Heart right ventricle (tissue), 16 donors: ENCODE measurements around the gene PLPP4. TPM values are rescaled to one million over a fixed set of nuclear protein-coding genes. Genes with fewer than 3 reads are reported as not detected.

ENCODE experiments used
- ATAC-seq, 8 donors: fragments of 200-7000 bp; cut with Tn5 transposase; one replicate each; pipeline ENCODE4 v1.9.1; 2020; ENCODE audit warnings: mild to moderate bottlenecking in 8 of 8, moderate library complexity in 8 of 8, moderate number of reproducible peaks in 1 of 8
- DNase-seq, 2 donors: peaks; one replicate each; pipeline ENCODE4 v3.0.0-alpha.2; 2020
- H3K27ac ChIP-seq, 10 donors: fragments of 200-600 bp; sonication (generic) in 2 of 10; one replicate each; pipeline versions ENCODE4 v1.5.0 to v1.8.0; 2020 to 2022; ENCODE audit warnings: mild to moderate bottlenecking in 3 of 10
- H3K27me3 ChIP-seq, 7 donors: fragments of 200-600 bp; one replicate each; pipeline ENCODE4 v1.8.0; 2021 to 2022; ENCODE audit warnings: mild to moderate bottlenecking in 2 of 7
- H3K36me3 ChIP-seq, 9 donors: fragments of 200-600 bp; sonication (generic) in 1 of 9; one replicate each; pipeline versions ENCODE4 v1.5.0 to v1.8.0; 2020 to 2022; ENCODE audit warnings: mild to moderate bottlenecking in 2 of 9
- H3K4me1 ChIP-seq, 9 donors: fragments of 200-600 bp; sonication (generic) in 1 of 9; one replicate each; pipeline versions ENCODE4 v1.5.0 to v1.8.0; 2020 to 2022; ENCODE audit warnings: mild to moderate bottlenecking in 4 of 9
- H3K4me3 ChIP-seq, 10 donors: fragments of 200-600 bp; sonication (generic) in 2 of 10; one replicate each; pipeline versions ENCODE4 v1.5.0 to v1.8.0; 2020 to 2022; ENCODE audit warnings: mild to moderate bottlenecking in 7 of 10, moderate library complexity in 2 of 10
- H3K9me3 ChIP-seq, 11 donors: fragments of 200-600 bp in 10 of 11; sonication (generic) in 2 of 11; one replicate each; pipeline versions ENCODE4 v1.5.0 to v1.8.0; 2013 to 2022; ENCODE audit warnings: mild to moderate bottlenecking in 2 of 11, control low read depth in 1 of 11, moderate library complexity in 1 of 11
- WGBS, 2 donors: extraction: QIAGEN DNeasy Blood & Tissue Kit; methylation state at CpG; one replicate each; pipeline ENCODE4 v1.1.7; 2013; ENCODE audit warnings: inconsistent platforms in 1 of 2; 5-methylcytosine and 5-hydroxymethylcytosine counted together
- intact Hi-C, 10 donors: fragments of 100-400 bp; cut with DNase I; formaldehyde crosslinking; loops; one replicate each; pipeline versions ENCODE4 v1.11.1 to v1.14.2; 2022
- long read RNA-seq, 3 donors: library from polyadenylated mRNA; unstranded; transcript quantifications; one replicate each; pipeline ENCODE4 v2.0.0, GENCODE V29; 2020 to 2021
- polyA plus RNA-seq, 2 donors: library from polyadenylated mRNA; stranded (reverse); fragments of 200-250 nt; gene quantifications; one replicate each; pipeline ENCODE4 v1.2.3, GENCODE V29; 2013
- total RNA-seq, 10 donors: library from RNA; stranded (reverse); fragmentation: NEBNext Ultra II Directional in 3 of 10; extraction: Animal tissue kit (Norgen Biotek cat#: 25700) in 3 of 10; gene quantifications; one replicate each; pipeline versions ENCODE4 v1.2.1 to v1.2.4, GENCODE V29; 2021 to 2023
- TF ChIP-seq, protein P1 (sequence below), 9 donors: fragments of 200-600 bp; sonication (generic) in 2 of 9; IDR thresholded peaks; one replicate each; pipeline versions ENCODE4 v1.5.0 to v1.8.0; 2021 to 2022; ENCODE audit warnings: antibody characterized with exemption in 9 of 9, mild to moderate bottlenecking in 5 of 9, moderate library complexity in 1 of 9
- donor health status: Arrhythmogenic right ventricular cardiomyopathy.
- donor health status: ischemic (EF 13 %, LVEDD 7.1; RV severe dilation, severe dysfunction).
- donor health status: healthy with polysubstance abuse.
- donor health status: DM: no; HTN: yes; CAD: no.
- donor health status: DM: no; HTN: no; CAD: no.
- donor health status: ischemic (EF 25% LVEDD 6.9; RV normal size, moderate dysfunction).
- donor health status: ischemic (EF 25% LVEDD 5.7; RV mildly dilated, moderate dysfunction).
- donor health status: healthy.
- donor health status: DM: yes; HTN: yes; CAD: no.
- donor health status: Ischemic cardiomyopathy.
- donor health status: ischemic (EF 35%, LVEDD 5.7; RV mildly dilated, moderate dysfunction).
- donor health status: nonischemic (EF 11% LVEDD 7.7; RV severe dilation, severe dysfunction).
- donor health status: DM: yes; HTN: yes; CAD: no.
- donor health status: PGD.
- donor health status: ischemic (EF 29% LVEDD 5.4; RV normal size, mild dysfunction).
- donor health status: nonischemic (EF 23%, LVEDD 6.1; RV moderate dilation, normal function).

Gene PLPP4
- not detected for total RNA-seq
- polyA plus RNA-seq: not detected
- long read RNA-seq, donor 1: 0 reads
- long read RNA-seq, donor 2, partial matches to known transcripts: 0 of 1 reads
- long read RNA-seq, donor 2, other reads (novel, unspliced or antisense): 1 of 1 reads
- long read RNA-seq, donor 3: 0 reads

DNA sequence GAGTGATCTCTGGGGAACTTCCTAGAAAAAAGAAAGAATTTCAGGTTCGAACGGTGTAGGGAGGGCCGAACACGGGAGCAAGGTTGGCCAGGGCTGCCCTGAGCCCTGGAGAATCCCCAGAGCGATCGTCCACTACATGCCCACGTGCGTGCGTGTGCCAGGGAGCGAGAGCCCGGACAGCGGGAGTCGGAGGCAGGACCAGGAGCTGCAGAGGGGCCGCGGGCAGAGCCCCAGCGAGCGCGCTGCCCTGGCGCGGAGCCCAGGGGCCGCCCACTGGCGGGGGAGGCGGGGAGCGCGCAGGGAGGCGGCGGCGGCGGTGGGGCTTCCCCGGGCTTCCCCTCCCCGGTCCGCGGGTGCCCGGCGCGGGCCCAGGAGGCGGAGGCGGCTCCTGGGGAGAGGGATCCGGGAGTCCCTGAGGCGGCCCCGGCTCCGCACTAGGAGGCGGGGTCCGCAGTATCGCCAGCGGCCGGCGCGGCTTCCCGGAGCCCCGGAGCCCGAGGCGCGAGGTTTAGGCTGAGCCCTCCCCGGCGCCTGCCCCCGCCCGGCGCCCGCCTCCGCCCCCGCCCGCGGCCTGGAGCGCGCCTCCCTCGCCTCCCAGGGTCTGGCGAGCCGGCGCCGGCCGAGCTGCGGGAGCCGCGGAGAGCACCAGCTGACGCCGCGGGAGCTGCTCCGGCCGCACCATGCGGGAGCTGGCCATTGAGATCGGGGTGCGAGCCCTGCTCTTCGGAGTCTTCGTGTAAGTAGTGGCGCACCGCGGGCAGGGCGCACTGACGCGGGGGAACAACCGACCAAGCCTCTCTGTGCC, at the start of gene PLPP4:
Gene PLPP4 (plus strand): TSS at position 602 of the 805 bp plus-strand sequence. CDS start 79 bp downstream, at position 681.
- Histone ChIP-seq H3K4me3 (peak within 1 kb of the TSS in 9 of 10 donors; percentile 16 to 47 (median 41)), H3K36me3 (no peaks in the 10 kb centered on the region), H3K9me3 (no peaks in the 10 kb centered on the region), H3K27me3 (peaks cover 5 to 69% (median 64%) of the 10 kb centered on the region in 7 donors), H3K27ac (no peak within 1 kb of the TSS), H3K4me1 (peaks cover 3 to 15% (median 11%) of the 10 kb centered on the region in 9 donors)
- TF ChIP-seq, protein P1, sequence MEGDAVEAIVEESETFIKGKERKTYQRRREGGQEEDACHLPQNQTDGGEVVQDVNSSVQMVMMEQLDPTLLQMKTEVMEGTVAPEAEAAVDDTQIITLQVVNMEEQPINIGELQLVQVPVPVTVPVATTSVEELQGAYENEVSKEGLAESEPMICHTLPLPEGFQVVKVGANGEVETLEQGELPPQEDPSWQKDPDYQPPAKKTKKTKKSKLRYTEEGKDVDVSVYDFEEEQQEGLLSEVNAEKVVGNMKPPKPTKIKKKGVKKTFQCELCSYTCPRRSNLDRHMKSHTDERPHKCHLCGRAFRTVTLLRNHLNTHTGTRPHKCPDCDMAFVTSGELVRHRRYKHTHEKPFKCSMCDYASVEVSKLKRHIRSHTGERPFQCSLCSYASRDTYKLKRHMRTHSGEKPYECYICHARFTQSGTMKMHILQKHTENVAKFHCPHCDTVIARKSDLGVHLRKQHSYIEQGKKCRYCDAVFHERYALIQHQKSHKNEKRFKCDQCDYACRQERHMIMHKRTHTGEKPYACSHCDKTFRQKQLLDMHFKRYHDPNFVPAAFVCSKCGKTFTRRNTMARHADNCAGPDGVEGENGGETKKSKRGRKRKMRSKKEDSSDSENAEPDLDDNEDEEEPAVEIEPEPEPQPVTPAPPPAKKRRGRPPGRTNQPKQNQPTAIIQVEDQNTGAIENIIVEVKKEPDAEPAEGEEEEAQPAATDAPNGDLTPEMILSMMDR (IDR thresholded peaks at IDR 0.05): no peak
- peak in 5 of 8 donors; percentile 17 to 74 (median 60) for ATAC-seq
- 0 to 1% methylated on average over 59 to 91 of the region's 92 CpGs for WGBS, 2 donors
- DNase-seq: peak in 1 of 2 donors; percentile 12
- intact Hi-C loops: no loop called here

- Histone ChIP-seq H3K36me3 (no peaks in the 10 kb centered on the region), H3K4me1 (no peaks in the 10 kb centered on the region), H3K9me3 (peaks cover 0 to 5% (median 0%) of the 10 kb centered on the region in 11 donors), H3K27me3 (peaks cover 0 to 3% (median 0%) of the 10 kb centered on the region in 7 donors), H3K4me3 (no peak overlapping the region), H3K27ac (no peak overlapping the region)
- TF ChIP-seq, protein P1 (IDR thresholded peaks at IDR 0.05): no peak
- intact Hi-C loops: no loop called here
- 80 to 84% methylated on average over 4 of the region's 4 CpGs for WGBS, 2 donors
- DNase-seq (no peak), ATAC-seq (no peak)
Measured at GRCh38 chr10:120409816-120410215, 47.2 kb upstream of the PLPP4 start.

GRCh38 chr10:120414946-120415345, 42.1 kb upstream of the PLPP4 start:
- no peak for DNase-seq
- Histone ChIP-seq H3K27me3 (peaks cover 0 to 9% (median 0%) of the 10 kb centered on the region in 7 donors), H3K4me1 (no peaks in the 10 kb centered on the region), H3K9me3 (peaks cover 0 to 5% (median 0%) of the 10 kb centered on the region in 11 donors), H3K36me3 (no peaks in the 10 kb centered on the region), H3K4me3 (no peak overlapping the region), H3K27ac (no peak overlapping the region)
- TF ChIP-seq, protein P1 (IDR thresholded peaks at IDR 0.05): no peak
- 65 to 70% methylated on average over 3 of the region's 3 CpGs for WGBS, 2 donors
- intact Hi-C loops: no loop called here
- ATAC-seq: no peak

DNA sequence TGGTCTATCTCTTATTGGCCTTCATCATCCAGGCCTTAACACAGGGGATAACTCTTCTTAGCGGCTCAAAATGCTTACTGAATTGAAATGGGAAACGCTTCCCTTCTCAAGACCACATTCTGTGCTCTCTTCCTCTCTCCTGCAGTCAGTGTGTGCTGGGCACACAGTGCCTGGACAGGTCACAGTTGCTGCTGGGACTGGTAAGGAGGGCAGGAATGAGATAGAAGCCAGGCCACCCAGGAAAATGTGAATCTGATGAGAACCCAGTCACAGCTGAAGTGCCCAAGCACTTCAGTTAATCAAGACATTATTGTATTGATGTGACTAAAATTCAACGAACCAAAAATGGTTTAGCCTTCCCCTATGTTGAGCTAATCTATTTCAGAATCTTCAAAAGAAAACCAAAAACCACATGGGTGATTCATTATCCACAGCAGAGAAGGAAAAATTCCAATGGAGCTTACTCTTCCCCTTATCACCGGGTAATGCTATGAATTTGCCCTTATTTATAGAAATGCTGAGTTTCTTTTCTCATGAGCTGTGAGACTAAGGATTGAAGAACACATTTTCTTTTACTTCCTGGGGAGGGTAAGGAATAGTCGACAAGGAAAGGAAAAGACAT, 41.2 kb upstream of the PLPP4 start:
- H3K27me3 ChIP-seq: peaks cover 0 to 9% (median 0%) of the 10 kb centered on the region in 7 donors

More for the DNA sequence above, 41.2 kb upstream of the PLPP4 start:
- Histone ChIP-seq H3K9me3 (peaks cover 0 to 5% (median 0%) of the 10 kb centered on the region in 11 donors), H3K36me3 (no peaks in the 10 kb centered on the region), H3K4me3 (no peak overlapping the region), H3K27ac (no peak overlapping the region), H3K4me1 (no peaks in the 10 kb centered on the region)
- TF ChIP-seq, protein P1 (IDR thresholded peaks at IDR 0.05): no peak
- ATAC-seq: no peak
- DNase-seq: no peak
- intact Hi-C loops: no loop called here
- WGBS, 2 donors: 71 to 75% methylated on average over 5 of the region's 5 CpGs
